NCI-H526 treated with DMSO at 0.1 percent for 48 hours (cell line): ENCODE data around the gene NEK10.

Experiments
- DNase-seq: peaks from one replicate; lab custom pipeline; 2025; lab: John Stamatoyannopoulos, UW

NEK10 gene

DNA sequence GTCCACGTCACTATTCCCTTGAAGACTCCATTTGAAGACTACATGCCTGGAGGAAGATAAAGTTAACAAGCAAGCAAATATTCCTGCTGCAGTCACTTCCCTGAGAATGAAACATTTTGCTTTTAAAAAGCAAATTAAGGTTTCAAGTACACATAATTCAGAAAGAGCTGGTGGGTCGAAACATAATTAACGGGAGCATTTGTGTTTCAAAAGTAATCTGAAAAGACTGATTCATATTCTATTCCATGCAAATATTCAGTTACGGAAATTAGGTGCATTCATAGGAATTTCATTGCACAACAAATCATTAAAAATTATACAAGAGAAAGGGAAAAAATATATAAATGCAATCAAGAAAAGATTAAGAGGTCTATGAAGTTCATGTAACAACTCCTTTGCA is 260.9 kb downstream of the NEK10 start:
- DNase-seq: no peak

DNA sequence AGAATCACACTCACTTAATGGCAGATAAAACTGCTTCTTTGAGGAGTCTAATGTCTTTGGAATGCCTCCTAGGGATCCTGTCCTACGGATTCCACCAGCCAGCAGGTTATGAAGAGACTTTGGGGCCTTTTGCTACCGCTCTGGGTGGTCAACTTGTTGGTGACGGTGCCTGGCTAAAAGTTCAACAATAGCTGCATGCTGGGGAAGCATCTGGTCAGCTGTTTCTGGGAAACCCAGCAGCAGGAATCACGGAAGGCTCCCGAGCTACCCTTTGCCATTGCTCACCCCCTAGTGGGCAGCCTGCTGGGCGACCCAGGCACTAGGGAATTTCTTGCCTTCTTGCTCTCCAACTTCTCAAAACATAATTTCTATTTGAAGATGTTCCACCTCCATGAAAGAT is 263.3 kb downstream of the NEK10 start:
- no peak for DNase-seq

- DNase-seq: no peak
These were observed 272.0 kb downstream of the NEK10 start for GRCh38 chr3:27097182-27097581.

DNA sequence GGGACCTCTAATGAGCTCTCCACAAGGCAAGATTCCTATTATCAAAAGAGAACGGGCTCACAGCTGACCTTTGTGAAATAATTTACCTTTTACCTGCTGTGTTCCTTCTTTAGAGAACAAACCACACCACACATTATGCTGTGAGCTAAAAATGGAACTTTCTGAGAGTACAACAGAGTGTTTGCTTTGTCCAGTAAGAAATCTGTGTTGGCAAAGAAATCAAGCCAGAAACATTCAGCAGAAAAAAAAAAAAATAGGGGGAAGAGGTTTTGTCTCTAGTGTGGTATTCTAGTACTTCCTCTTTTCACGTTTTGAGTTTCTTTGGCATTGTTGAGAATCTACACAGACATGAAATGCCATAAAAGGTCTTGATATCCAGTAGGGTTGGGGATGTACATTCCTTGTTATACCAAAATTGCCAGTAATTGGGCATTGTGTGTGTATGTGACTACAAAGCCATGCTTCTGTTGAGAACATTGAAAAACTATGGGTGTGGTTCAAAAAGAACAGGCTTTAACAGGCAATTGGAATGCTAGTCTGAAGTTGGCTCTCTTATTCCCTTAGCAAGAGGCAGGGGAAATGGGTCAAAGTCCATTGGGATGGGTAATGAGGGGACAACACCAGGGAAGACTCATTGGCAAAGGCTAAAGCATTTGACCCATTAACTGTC is 273.5 kb downstream of the NEK10 start:
- no peak for DNase-seq

DNA sequence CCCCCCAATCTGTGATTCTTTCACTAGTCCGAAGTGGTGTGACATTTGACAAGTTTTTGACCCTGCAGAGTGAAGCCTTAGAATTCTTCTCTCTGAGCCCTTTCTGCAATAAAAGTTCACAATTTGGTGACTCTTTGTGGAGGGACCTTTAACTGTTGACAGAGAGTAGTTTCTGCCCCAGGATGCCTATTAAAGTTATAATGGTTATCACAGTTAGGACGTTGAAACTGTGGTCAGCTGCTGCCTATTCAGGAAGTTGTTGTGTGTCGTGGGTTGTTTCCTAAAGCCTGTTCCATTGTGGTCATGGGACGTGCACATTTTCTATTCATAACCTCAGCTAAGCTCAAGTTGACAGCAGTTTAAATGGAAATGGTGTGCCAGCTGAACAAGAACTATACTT is 274.5 kb downstream of the NEK10 start:
- no peak for DNase-seq

DNA sequence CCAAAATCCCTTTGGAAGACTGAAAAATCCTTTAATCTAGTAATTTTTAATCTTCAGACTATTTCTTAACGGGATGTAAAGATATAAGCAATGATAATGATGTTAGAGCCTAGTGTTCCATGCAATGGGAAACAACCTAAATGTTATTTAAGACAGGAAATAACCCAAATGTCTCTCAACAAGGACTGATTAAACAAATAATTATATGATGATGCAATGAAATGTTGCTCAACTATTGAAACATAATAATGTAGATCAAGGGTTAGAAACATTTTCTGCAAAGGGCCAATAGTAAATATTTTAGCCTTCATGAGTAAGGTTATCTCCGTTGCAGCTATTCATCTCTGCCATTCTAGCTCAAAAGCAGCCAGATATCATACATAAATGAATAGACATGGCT is 275.4 kb downstream of the NEK10 start:
- no peak for DNase-seq

DNA sequence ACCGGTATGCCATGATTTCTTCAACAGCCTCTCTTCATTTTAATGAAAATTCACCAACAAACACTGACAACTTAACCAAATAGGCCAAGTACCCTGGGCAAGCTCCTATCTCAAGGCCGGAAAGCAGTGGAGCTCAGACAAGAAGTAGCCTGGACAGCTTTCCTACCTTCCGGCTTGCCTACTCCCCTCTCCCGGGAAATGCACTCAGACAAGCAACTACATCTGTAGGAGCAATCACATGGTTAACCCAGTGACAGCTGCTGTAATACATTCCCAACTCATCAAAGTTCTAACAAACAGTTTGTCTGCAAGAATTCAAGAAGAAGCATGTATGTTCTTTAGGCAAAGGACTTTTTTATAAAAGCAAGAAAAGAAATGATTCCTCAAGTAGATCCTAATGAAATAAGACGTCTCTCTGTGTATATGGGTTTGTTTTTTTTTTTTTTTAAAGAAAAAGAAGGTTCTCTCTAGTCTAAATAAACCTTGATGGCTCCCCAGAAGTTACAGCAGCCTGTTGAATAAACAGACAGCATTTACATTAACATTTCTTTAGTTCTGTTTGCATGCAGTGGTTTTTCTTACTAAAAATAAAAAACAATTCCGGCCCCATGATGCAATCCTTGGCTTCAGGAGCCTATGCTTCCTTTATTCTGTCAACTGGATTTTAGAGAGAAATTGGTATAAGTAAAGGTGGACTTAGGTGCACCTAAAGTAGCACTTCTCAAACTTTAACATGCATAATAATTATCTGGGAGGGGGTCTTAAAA is 278.7 kb downstream of the NEK10 start:
- DNase-seq: no peak

GRCh38 chr3:27089645-27090044 is 279.5 kb downstream of the NEK10 start:
- no peak for DNase-seq

DNA sequence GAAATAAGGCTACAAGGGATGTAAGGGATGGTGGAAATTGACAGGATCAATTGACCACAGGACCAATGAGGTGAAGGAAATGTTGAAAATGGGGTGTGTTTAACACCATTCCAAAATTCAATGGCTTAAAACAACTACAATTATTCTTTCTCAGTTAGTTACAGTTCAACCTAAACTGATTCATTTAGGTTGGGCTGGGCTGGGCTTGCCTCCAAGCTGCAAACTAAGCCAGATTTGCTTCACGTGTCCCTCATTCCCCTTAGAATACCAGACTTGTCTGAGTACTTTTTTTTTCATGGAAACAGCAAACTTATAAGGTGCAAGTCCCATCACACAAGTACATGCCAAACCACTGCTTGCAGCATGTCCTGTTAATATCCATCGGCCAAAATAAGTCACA is 280.1 kb downstream of the NEK10 start:
- no peak for DNase-seq

DNA sequence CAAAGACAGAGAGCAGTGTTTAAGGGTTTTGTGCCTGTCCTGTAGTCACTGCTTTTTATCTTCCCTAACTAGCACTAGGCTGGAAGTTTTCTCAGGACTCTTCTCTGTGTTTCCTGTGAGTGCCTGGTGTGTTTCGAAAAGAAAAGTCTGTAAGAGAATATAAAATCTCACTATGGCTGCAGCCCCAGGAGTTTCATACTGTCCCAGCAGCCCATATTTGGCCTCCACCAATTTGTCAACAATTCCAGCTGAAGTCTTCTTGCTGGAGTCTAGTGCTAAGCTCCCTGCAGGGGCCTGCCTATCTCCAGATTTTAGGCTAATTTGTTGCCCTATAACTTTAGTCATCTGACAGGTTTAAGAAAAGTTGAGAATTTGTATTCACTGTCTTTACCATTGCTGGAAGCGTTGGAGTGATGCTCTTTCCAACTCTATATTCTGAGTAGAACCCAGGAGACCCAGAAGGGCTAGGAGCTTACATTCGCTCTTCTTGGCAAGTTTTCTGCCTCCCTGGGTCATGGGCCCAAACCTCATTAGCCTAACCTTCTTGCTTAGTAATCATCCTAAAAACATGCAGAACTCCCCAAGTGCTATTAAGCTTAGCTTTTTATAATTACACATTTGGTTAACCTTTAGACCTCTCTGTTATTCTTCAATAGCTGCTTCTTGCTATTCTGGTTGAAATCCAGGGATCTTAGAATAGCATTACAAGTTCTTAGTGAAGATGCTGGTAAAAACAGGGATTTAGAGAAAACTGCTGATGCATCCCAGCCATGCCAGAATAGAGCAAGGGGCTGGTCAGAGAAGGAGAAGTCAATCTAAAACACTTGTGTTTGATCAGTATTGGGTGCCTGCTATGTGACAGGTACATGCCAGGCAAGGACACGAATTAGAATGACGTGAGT is 283.1 kb downstream of the NEK10 start:
- DNase-seq: no peak

DNA sequence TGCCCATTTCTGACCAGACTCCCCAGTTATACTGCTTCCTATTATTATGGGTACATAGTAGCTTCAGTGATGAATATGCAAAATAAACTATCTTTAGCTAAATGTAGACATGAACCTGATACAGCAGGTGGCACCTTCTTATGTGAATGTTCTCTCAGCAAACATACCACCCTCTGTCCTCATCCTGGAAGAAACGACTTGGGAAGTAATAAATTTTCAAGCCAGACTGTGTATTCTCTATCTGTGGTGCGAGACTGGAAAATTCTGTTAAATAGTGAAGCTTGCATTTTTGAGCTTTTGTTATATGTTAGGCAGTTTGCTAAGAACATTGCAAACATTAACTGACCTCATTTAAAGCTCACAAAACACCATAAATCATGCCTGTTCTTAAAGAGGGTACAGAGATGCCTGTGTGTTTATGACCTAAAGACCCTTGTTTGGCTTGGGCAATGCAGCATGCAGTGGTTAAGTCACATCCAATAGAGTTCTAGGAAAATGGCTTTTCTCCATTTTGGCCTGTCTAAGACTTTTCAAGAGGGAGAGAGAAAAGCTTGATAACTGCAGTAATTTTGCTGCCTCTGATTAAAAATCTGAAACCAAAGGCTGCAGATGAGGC is 287.1 kb downstream of the NEK10 start:
- DNase-seq: no peak

- DNase-seq: no peak
These were observed 287.6 kb downstream of the NEK10 start for GRCh38 chr3:27081566-27081965.

GRCh38 chr3:27080258-27080525 is 289.0 kb downstream of the NEK10 start:
- no peak for DNase-seq

- no peak for DNase-seq
These were observed 289.5 kb downstream of the NEK10 start for GRCh38 chr3:27079427-27080257.

GRCh38 chr3:27078246-27078913 is 290.8 kb downstream of the NEK10 start:
- DNase-seq: no peak

- no peak for DNase-seq
These were observed 292.2 kb downstream of the NEK10 start for GRCh38 chr3:27076815-27077630.

- DNase-seq: no peak
These were observed 294.3 kb downstream of the NEK10 start for GRCh38 chr3:27074914-27075313.

- DNase-seq: no peak
These were observed 295.3 kb downstream of the NEK10 start for GRCh38 chr3:27073912-27074311.

- no peak for DNase-seq
These were observed 296.2 kb downstream of the NEK10 start for GRCh38 chr3:27072810-27073651.
